K562 (cell line): ENCODE data around the gene POC1B. TPM values are rescaled to one million over a fixed set of nuclear protein-coding genes. Genes with fewer than 3 reads are reported as not detected.

Experiments used
- ARID1B ChIP-seq: fragments of 450-650 bp; IDR thresholded peaks from 2 replicates; pipeline ENCODE4 v1.6.1; 2016; ENCODE audit warnings: antibody characterized with exemption, mild to moderate bottlenecking, inconsistent platforms
- NR2C1 ChIP-seq, 2 experiments: fragments of 450-650 bp; IDR thresholded peaks; 2 replicates each; pipeline ENCODE4 v1.6.1; 2017; ENCODE audit warnings: mild to moderate bottlenecking in 2 of 2, antibody characterized with exemption in 1 of 2, inconsistent platforms in 1 of 2, missing compliant biosample characterization in 1 of 2, missing genetic modification characterization in 1 of 2
- NRF1 ChIP-seq, 2 experiments: fragments of 450-650 bp; IDR thresholded peaks in 1 of 2; conservative IDR thresholded peaks in 1 of 2; 2 replicates each; pipeline ENCODE4 v1.6.1; 2014; ENCODE audit warnings: mild to moderate bottlenecking in 2 of 2
- RAD51 ChIP-seq: fragments of 450-650 bp; IDR thresholded peaks from 2 replicates; pipeline ENCODE4 v1.7.1; 2016; ENCODE audit warnings: low read depth, mild to moderate bottlenecking, borderline replicate concordance
- WHSC1 ChIP-seq: IDR thresholded peaks from one replicate; pipeline ENCODE4 v1.6.1; 2012; ENCODE audit warnings: low read length, control low read depth, inconsistent platforms
- ZBTB1 ChIP-seq: sonication (generic); formaldehyde crosslinking; IDR thresholded peaks from 2 replicates; pipeline ENCODE4 v1.8.1; 2023; ENCODE audit warnings: missing genetic modification reagents, low read depth, mild to moderate bottlenecking, borderline replicate concordance
- ZKSCAN1 ChIP-seq: fragments of 150-350 bp; IDR thresholded peaks from 2 replicates; pipeline ENCODE4 v1.6.1; 2016; ENCODE audit warnings: low read depth, low read length
- ZNF253 ChIP-seq: fragments of 250-450 bp; sonication (Bioruptor Pico); conservative IDR thresholded peaks from 2 replicates; pipeline ENCODE4 v1.6.1; 2021; ENCODE audit warnings: mild to moderate bottlenecking
- ZNF696 ChIP-seq: fragments of 250-450 bp; sonication (Bioruptor Pico); conservative IDR thresholded peaks from 2 replicates; pipeline ENCODE4 v1.4.0; 2020; ENCODE audit warnings: mild to moderate bottlenecking, moderate library complexity
- ZNF699 ChIP-seq: fragments of 250-450 bp; sonication (Bioruptor Pico); IDR thresholded peaks from 2 replicates; pipeline ENCODE4 v1.8.0; 2021; ENCODE audit warnings: mild to moderate bottlenecking, moderate library complexity; ENCODE audit not compliant: insufficient replicate concordance
- polyA plus RNA-seq, 8 experiments: library from polyadenylated mRNA; depleted of rRNA in 4 of 8; stranded (reverse) in 5 of 8; unstranded in 3 of 8; fragments of >200 nt; fragmentation: Nextera tagmentation in 2 of 8; fragmentation: Illumina TruSeq in 1 of 8; extraction: Ambion mirVana in 2 of 8; extraction: Trizol in 1 of 8; gene quantifications; 2 replicates each; pipeline versions ENCODE4 v1.2.1 to v1.2.3, GENCODE V29; 2011 to 2014; ENCODE audit warnings: inconsistent platforms in 1 of 8, missing spikeins in 1 of 8
- total RNA-seq, 7 experiments: library from RNA; depleted of rRNA in 6 of 7; stranded (reverse); fragments of >200 nt in 6 of 7; fragmentation: Illumina TruSeq in 2 of 7; extraction: Trizol in 2 of 7; gene quantifications; 2 replicates each; pipeline versions ENCODE4 v1.2.1 to v1.2.3, GENCODE V29; 2011 to 2021; ENCODE audit warnings: low replicate concordance in 1 of 7
- TF ChIP-seq, protein P1 (sequence below): fragments of 250-450 bp; sonication (Bioruptor Pico); IDR thresholded peaks from 2 replicates; pipeline ENCODE4 v1.8.0; 2022; ENCODE audit warnings: inconsistent platforms, mild to moderate bottlenecking, moderate library complexity, borderline replicate concordance
- TF ChIP-seq, protein P2 (sequence below), 2 experiments: fragments of 200-800 bp in 1 of 2; sonication (Bioruptor generic) in 1 of 2; sonication (generic) in 1 of 2; formaldehyde crosslinking in 1 of 2; IDR thresholded peaks in 1 of 2; conservative IDR thresholded peaks in 1 of 2; 2 replicates each; pipeline versions ENCODE4 v1.5.0 to v1.6.1; 2016 to 2020; ENCODE audit warnings: missing compliant biosample characterization in 1 of 2, missing genetic modification characterization in 1 of 2, missing genetic modification reagents in 1 of 2

Gene POC1B
- total and polyA plus RNA-seq, 9 of the 15 experiments (the other 6 are each of a cell fraction or from before 2014, with no cell fraction given) = 4.5 to 16.1 (median 10.4) TPM

DNA sequence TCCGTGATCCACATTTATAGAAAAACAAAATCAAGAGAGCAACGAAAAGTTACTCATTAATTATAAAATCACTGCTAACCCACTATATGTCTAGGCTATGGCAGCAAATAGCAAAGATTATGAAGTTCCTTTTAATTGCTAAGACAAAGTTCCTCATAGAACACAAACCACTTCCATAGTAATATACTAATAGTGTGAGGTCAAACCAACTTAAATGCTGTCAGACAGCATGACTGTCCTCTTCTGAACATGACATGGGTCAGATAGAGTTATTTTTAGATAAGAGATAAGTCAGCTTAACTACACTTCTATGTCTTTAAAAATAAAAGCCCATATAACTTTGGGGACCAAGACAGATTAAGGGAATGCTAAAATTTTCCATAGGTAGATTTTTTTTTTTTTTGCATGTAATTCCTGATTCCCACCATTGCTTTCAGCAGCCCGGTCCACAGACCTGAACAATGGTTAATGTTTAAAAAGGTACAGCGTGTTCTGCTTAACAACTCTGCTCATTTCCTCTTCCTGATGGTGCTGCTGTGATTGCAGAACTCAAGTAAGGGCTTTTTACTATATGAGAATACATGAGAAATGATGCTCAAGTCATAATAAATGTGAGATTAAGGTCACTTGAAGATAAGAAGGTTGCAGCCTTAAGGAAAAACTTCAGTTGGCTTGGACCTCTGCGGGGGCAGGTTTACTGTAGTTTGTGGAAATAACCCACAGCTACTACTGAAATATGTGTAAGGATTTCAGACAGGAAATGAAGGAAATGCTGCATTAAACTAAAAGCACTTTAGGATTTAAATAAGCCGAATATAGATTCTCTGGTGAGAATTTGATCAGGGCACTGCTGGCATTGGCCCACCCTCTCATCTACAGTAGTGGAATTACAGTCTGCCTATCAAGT lies 135.8 kb downstream of the POC1B start (continued):
- TF ChIP-seq, protein P1, sequence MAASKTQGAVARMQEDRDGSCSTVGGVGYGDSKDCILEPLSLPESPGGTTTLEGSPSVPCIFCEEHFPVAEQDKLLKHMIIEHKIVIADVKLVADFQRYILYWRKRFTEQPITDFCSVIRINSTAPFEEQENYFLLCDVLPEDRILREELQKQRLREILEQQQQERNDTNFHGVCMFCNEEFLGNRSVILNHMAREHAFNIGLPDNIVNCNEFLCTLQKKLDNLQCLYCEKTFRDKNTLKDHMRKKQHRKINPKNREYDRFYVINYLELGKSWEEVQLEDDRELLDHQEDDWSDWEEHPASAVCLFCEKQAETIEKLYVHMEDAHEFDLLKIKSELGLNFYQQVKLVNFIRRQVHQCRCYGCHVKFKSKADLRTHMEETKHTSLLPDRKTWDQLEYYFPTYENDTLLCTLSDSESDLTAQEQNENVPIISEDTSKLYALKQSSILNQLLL (CRISPR knock-in tag) = no peak
- TF ChIP-seq WHSC1 (no peak), NR2C1 (IDR thresholded peaks at IDR 0.05) (no peak), NR2C1 (tag; IDR thresholded peaks at IDR 0.05) (no peak), ZNF696 (CRISPR knock-in tag) (no peak), RAD51 (no peak), ZKSCAN1 (no peak), ZBTB1 (CRISPR knock-in tag) (no peak), ARID1B (no peak), NRF1 (conservative IDR thresholded peaks at IDR 0.05 in 1 of 2, IDR thresholded peaks at IDR 0.05 in 1 of 2) (no peak), ZNF253 (CRISPR knock-in tag) (no peak), ZNF699 (CRISPR knock-in tag) (no peak)
- TF ChIP-seq, protein P2, sequence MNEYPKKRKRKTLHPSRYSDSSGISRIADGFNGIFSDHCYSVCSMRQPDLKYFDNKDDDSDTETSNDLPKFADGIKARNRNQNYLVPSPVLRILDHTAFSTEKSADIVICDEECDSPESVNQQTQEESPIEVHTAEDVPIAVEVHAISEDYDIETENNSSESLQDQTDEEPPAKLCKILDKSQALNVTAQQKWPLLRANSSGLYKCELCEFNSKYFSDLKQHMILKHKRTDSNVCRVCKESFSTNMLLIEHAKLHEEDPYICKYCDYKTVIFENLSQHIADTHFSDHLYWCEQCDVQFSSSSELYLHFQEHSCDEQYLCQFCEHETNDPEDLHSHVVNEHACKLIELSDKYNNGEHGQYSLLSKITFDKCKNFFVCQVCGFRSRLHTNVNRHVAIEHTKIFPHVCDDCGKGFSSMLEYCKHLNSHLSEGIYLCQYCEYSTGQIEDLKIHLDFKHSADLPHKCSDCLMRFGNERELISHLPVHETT (CRISPR knock-in tag; conservative IDR thresholded peaks at IDR 0.05 in 1 of 2, IDR thresholded peaks at IDR 0.05 in 1 of 2) = no peak
